Left renal pelvis (tissue), 4 donors: Measurements from ENCODE around the gene CDKL1. TPM values are rescaled to one million over a fixed set of nuclear protein-coding genes. Genes with fewer than 3 reads are reported as not detected.
"Not testable (repeated sequence)": the region's sequence is repeated elsewhere in the genome, so short reads cannot be mapped to it uniquely, and the experiment has no call there.

Source experiments
- DNase-seq, 4 donors: peaks; one replicate each; pipeline ENCODE4 v3.0.0-alpha.2; 2013; ENCODE audit warnings: low read depth in 4 of 4, low spot score in 3 of 4
- polyA plus RNA-seq, 4 donors: library from polyadenylated mRNA; unstranded; fragments of 120-200 nt; gene quantifications; one replicate each; pipeline ENCODE4 v1.2.1, GENCODE V29; 2013; ENCODE audit not compliant: insufficient read length in 4 of 4

The CDKL1 gene
- polyA plus RNA-seq, 4 donors = 6.8 to 10.8 (median 9.3) TPM

DNA sequence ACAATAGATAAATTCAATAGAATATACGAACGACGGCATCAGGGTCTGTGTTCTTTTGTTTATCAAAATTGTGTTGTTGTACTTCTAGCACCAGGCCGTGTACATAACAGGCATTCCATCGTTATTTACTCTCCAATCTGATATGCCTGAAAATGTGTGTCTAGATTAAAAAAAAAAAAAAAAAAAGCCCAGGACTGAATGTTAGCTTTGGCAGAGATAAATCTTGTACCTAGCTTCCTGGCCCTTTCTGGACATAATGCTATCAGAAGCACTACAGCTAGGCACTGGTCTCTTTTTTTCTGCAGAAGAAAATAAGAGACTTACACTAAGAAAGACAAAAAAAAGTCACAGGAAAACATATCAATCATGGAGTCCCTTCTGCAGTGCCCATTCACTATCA lies 37.0 kb downstream of the CDKL1 start:
- no peak for DNase-seq

DNA sequence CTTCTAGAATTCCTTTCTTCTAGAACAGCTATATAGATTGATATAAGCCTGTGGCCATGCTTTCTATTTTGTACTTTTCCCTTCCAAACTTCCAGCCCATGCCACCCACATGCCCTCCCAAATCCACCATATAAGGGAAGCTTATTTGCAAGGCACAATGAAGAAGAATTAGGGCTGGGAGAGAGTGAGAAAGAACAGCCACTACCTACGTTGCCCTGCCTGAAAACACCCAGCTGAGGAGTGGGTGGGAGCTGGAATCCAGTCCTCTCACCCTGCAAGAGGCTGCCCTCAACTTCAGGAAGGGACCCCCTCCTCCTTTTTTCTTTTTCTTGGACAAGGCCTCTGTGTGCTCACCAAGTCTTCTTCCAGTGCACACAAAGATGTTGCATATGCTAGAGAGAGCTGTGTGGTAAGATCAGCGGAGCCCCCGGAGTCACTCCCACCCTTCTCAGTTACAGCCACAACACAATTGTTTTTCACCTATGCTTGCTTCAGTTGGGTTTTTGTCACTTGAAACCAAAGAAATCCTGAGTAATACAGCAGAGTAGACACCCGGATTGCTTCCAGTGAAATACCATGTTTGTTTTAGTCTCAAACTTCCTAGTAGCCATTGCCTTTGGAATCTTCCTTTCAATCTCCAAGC lies 38.8 kb downstream of the CDKL1 start:
- DNase-seq = no peak

DNA sequence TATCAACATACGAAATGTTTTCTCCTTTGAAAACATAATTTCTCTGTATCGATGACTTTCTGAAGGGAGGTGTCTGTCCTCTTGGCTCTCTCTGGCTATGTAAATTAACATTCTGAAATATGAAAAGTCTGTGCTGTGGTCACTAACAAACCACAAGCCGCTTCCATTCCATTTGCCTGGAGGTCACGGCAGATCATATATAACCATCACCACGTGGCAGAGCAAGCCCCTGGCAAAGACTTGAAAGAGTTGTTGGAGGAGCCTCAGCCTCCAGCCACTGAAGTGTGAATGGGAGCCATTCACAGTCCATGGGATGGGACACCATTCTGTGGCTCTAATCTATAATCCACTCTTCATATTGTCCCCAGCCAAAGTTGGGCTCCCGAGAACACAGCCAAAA lies 39.6 kb downstream of the CDKL1 start:
- no peak for DNase-seq

DNA sequence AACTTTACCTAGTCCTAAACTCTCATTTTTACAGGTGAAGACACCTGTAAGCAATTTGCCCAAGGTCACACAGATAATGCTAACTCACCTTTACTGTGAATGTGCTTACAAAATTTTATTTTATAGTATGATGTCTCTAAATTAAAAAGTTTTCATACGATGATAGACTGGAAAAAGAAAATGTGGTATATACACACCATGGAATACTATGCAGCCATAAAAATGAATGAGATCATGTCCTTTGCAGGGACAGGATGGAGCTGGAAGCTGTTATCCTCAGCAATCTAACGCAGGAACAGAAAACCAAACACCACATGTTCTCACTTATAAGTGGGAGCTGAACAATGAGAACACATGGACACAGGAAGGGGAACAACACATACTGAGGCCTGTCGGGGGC lies 40.4 kb downstream of the CDKL1 start:
- not testable (repeated sequence) for DNase-seq

DNA sequence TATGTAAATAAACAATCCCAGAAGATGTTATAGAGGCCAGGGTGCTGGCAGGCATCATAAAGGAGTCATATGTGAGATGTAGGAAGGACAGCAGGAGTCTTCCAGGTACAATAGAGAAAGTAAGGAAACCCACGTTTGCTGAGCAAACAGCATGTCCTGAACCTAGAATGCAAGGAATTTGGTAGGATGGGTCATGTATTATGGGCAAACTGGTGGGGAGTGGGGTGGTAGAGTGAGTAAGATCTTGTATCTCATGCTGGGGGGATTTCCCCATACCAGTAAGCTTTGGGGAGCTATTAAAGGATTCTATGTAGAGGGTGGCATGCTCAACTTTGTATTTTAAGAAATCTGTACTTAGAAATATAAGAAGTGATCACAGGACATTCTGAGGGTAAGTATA lies 41.0 kb downstream of the CDKL1 start:
- DNase-seq = no peak

DNA sequence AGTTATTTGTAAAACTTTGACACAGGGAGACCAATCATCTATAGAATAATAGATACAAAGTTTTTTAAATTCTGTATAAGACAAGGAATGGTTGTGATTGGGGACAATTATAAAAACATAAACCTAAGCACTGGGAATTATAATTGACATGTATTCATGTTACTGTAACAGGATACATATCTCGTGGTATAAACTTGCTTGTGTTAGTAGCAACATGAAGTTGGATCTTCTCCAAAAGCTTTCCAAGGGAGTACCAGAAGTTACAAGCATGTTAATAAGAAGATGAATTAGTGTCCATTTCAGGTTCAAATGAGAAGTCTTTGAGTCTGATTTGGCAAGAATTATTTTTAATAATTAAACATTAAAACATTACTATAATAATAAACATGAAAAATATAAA lies 42.2 kb downstream of the CDKL1 start:
- no peak for DNase-seq

DNA sequence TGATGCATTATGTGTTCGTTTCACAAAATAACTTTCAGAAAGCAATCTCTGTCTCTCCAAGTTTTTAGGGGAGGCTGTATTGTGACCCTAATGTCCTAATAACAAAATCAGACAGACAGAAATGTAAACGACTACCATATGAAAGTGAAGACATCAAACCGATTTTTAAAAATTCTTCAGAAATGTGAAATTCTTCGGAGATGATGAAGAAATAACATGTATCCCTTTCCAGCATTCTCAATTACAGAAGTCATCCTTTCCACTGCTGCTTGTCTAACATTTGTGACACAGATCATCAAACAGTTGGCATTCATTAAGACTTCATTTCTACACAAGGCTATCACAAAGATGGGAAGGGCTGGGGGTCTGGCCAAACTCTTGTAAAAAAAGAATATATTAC lies 43.6 kb downstream of the CDKL1 start:
- no peak for DNase-seq

DNA sequence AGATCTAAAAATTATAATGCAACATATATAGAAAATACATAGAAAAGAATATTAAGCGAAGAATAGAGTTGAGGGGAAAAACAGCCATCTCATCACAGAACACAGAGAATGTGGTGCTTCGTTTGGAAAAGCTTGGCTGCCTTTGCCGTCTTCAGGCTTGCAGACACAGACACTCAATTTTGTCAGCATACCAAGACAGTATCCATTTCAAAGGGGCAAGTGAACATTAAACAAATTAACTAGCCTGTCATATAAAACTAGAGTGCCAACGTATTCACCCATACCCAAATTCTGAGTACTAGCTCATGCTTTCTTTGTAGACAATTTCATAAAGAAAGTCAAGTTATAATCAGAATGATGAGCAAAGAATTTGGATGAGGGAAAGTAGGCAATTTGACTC lies 44.1 kb downstream of the CDKL1 start:
- no peak for DNase-seq

DNA sequence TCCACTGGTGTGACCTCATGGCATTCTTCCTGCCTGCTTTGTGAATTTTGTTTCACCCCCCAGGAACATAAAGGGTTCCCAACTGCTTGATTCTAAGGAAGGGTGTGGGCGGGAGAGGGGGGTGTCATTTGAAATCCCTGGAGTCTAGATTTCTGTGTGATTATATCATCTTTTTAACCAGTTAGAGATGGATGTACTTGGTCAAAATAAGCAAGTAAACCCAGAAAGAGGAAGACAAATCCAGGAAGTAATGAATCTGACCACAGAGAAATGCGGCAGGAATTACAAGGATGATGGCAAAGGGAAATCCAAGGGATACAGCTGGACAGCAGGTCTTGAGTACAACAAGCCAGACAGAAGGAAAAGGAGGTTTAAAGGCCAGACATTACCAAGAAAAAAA lies 45.7 kb downstream of the CDKL1 start:
- no peak for DNase-seq

DNA sequence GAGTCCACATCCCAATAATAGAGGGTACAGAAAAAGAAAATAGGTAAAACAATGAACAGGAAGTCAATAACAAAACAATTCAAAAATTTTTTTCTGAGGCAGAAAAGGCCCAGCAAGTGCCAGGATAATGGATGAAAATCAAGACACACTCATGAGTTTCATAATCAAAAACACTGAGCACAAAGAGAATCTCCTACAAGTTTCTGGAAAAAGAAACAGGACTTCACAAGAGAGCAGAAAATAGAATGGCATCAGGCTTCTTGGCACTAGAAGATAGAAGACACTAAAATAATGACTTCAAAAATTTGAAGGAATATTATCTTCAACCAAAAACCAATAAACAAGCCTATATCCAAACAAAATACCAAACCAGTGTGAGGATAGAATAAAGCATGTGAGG lies 47.7 kb downstream of the CDKL1 start:
- no peak for DNase-seq

DNA sequence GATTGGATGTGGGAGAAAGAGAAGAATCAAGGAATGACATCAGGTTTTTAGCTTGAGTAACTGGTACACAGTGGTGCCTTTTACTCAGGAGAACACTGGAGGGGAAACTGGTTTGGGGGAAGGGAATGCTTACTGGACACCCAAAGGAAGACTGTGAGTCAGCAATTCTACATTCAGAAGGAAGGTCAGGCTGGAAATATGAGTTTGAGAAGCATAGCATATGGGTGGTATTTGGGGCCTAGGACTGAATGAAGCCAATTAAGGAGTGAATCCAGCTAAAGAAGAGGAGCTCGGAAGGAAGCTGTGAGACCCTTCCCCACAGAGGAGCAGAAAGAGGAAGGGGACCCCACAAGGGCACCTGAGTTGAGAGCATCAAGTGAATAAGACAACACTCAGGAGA lies 49.2 kb downstream of the CDKL1 start:
- no peak for DNase-seq

DNA sequence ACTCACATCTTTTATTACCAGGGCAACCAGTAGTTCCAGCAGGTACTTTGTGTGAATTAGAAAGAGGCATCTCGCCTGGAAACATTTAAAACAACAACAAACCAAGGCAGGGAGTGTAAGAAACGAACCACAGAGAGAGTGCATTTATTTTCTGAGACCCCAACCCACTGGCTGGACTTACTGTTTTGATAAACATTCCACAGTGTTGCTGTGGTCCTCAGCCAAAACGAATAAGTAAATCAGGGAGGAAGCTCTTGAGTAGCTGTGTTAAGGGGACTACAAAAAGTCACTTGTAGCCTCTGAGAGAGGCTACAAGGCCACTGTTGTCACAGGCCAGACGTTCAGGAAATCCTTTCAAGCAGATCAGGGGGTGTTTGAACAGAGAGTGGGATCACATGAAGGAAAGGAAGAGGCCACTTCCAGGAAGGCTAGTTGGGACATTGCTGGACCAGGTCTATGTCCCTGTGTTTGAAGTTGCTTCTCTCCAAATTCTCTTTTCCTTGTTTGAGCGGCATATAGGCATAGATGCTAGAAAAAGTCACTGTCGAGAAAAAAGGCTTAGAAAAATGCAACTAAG lies 50.7 kb downstream of the CDKL1 start:
- no peak for DNase-seq

DNA sequence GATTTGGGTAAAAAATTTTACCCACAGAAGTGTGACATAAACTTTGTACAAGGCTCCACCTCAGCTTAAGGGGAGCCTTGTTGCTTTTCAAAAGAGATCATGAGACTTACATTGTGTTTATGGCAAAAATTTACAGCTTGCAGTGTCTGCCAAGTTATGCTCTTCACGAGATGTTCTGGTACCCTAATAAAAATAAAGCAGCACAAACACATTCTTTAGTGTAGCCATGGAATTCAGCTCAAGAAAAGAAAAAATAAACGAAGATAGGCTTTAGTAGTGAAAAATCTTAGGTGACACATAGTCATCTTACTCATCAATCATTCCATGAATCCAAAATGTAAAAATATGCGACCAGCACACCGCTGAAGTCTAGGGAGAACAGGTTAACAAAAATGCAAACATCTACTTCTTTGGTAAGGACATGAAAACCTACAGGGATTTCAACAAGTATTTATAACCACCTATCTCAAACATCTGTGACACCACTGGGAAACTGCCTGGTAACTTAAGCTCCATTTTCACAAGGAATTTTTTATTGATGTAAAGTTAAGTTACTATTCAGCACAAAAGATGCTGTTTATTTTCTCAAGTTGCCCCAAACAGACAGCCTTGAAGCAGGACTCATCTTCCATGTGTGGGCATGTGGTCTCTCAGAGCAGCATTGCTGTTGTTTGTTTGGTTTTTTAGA lies 51.7 kb downstream of the CDKL1 start:
- DNase-seq = no peak

DNA sequence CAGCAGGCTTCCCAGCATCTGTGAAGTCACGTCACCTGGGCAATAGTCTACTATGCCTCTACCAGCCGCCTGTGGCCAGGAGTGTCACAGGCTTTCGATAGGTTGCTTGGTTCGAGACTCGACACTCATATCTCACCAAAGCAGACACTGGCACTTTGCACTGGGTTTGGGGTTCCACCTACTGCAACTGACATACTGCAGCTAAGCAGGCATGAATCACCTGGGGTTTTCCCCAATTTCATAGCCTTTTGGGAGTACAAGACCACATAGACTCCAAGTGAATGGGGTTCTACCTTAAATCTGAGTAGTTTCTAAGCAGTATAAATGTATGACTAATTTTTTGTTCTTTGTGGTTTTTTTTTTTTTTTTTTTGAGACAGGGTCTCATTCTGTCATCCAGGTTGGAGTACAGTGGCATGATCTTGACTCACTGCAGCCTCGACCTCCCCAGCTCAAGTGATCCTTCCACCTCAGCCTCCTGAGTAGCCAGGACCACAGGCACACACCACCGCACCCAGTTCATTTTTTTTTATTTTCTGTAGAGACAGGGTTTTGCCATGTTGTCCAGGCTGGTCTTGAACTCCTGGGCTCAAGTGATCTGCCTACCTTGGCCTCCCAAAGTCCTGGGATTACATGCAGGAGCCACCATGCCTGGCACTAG lies 52.4 kb downstream of the CDKL1 start:
- no peak for DNase-seq

DNA sequence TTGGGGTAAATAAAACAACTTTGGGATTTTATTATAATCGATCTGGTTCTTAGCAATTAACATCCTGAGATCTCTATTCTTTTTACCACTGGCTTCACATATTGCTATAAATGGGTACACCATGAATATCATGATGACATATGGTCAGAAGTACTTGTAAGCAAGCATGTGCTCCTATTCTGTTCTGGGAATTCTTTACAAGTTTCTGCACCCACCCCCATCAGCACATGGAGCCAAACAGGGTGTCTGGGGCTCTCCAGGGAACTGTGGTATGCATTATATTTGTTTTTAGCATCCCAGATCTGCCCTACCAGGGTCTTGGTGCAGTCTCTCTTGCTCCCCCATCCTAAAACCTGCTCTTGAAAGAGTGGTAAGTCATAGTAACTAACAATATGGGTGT lies 53.2 kb downstream of the CDKL1 start:
- no peak for DNase-seq

DNA sequence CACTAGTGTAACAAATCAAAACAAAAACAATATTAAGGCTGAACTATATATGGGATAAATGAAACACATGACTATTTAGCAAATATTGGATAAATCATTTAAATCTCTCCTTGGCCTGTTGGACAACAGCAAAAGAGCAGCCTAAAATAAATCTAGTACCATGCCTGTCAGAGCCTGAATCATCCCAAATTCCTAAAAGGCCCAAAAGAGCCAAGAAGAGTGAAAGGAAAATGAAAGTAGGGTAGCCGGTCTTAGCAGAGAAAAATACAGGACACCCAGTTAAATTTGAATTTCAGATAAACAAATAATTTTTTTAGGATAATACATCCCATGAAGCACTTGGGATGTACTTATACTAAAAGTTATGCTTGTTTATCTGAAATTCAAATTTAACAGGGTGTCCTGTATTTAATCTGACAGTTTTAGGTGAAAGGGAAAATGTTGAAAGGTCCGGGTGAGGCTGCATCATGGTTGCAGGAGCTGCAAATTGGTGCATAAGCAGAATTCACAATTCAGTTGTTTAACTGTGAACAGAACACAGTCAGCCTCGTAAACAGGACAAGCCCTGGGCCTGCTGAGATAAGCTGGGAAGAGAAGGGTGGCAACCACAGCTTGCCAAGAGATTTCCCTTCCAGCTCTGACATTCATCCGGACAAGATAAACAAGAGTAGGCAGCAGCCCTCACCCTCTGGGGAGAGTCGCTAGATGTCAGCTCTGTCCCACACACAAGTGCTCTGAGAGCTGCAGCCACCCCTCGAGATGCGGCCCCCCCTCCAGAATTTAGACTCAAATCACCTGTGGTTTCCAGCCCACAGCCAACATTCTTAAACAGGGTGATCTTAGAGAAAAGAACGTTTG lies 54.2 kb downstream of the CDKL1 start:
- no peak for DNase-seq

DNA sequence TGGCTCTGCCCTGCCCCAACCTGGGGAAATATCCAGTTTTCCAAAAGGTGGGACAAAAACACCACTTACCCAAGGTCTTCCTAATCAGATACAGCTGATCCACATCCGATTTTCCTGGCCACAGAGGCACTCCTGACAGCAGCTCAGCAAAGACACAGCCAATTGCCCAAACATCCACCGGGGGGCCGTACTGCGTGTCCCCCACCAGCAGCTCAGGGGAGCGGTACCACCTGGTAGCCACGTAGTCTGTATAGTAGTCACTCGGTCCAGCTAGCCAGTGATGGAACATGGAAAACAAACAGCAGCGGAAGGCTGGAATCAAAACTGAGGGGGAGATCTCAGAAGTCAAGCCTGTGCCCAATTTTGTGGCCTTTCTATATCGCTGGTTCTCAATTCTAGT lies 55.7 kb downstream of the CDKL1 start:
- no peak for DNase-seq

DNA sequence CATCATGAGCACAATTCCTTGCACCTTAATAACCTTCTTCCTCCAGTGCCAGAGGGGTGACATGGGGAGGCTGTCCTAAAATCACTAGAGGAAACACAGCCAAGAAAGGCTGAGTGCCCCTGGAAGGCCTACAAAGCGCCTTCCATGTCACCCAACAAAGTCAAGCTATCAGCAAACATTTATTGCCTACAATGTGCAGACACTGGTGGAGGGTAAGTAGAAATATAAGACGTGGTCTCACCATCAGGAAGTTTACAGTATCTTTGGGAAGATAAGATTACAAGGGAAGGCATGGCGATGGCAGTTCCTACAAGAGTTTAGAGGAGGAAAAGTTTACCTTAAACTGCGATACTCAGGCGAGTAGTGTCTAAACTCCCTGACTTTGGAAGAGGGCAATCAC lies 56.6 kb downstream of the CDKL1 start:
- no peak for DNase-seq

DNA sequence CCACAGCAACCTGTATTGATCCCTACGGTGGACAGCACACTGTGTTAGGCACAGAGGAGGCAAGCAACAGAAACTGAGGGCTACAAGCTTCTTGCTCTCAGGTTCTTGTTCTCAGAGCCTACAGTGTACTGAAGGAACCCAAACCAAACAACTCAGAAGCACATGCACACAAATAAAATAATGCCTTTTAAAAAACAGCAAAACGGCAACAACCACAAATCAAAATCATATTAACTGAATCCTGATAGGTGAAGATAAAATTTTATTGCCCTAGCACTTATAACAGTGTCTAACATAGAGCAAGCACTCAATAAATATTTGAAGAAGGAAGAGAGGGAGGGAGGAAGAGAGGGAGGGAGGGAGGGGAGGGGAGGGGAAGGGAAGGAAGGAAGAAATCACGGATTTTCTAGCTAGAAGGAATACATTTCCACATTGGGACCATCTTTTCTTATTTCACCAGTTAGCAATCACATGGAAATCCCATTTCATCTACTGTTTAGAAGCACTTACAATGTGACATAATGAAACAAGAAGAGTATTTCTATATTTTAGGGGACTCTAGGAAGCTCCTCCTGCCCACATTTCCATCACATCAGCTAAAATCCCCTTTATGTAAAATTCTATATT lies 57.4 kb downstream of the CDKL1 start:
- no peak for DNase-seq

DNA sequence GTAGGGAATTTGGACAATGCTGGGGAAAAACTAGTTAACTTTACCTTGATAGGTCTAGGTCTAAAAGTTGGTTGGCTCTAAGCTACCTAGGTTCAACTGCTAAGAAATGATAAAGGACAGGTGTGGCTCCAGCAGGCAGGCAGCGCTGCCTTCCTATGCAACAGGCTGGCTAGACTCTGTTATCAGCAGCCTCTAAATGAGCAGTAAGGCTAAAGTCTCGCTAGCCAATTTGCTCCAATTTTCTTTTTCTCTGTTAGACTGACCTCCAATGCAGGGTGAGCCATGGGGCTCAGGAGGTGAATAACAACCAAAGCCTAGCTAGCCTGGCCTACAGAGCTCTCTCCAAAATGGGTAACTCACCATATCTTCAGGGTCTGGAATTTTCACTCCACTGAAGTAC lies 58.1 kb downstream of the CDKL1 start:
- DNase-seq = no peak
